ENCODE measurements around the gene CDK12.

GRCh38 chr17:39529455-39529854 is 68.2 kb downstream of the CDK12 start:
- no peak for TF ChIP-seq CTCF (conservative IDR thresholded peaks at IDR 0.05; ENCODE audit: low read depth, low read length)
- no peak for TF ChIP-seq EZH2phosphoT487 (IDR thresholded peaks at IDR 0.05; ENCODE audit: borderline replicate concordance, low read length)
- TF ChIP-seq EZH2 (IDR thresholded peaks at IDR 0.05; ENCODE audit: low read length, unreplicated experiment), result no peak

Measured in PC-3 (cell line).